HG03442 (cell line): ENCODE measurements around the gene SCNN1G.
A peak's percentile ranks its signal among the peaks of the same experiment; 100 is the strongest.

Experiments
- ATAC-seq: cut with Tn5 transposase; IDR thresholded peaks from one replicate; pipeline ENCODE4 v1.9.1; 2021; ENCODE audit warnings: mild to moderate bottlenecking, moderate library complexity; ENCODE audit not compliant: unreplicated experiment

SCNN1G gene

GRCh38 chr16:23149993-23150364 lies 32.6 kb upstream of the SCNN1G start:
- no peak for ATAC-seq

GRCh38 chr16:23152386-23153178 lies 30.0 kb upstream of the SCNN1G start:
- no peak for ATAC-seq

GRCh38 chr16:23155445-23156049 lies 27.0 kb upstream of the SCNN1G start:
- no peak for ATAC-seq

- ATAC-seq = no peak
Measured at GRCh38 chr16:23156110-23156509, 26.4 kb upstream of the SCNN1G start.

- ATAC-seq = no peak
Measured at GRCh38 chr16:23156946-23157460, 25.5 kb upstream of the SCNN1G start.

GRCh38 chr16:23158114-23158513 lies 24.4 kb upstream of the SCNN1G start:
- no peak for ATAC-seq

GRCh38 chr16:23160082-23160481 lies 22.5 kb upstream of the SCNN1G start:
- no peak for ATAC-seq

- ATAC-seq = no peak
Measured at GRCh38 chr16:23160574-23160973, 22.0 kb upstream of the SCNN1G start.

- no peak for ATAC-seq
Measured at GRCh38 chr16:23163921-23164320, 18.6 kb upstream of the SCNN1G start.

GRCh38 chr16:23164736-23165135 lies 17.8 kb upstream of the SCNN1G start:
- no peak for ATAC-seq

- ATAC-seq = no peak
Measured at GRCh38 chr16:23172583-23172982, 10.0 kb upstream of the SCNN1G start.

GRCh38 chr16:23172994-23173393 lies 9.6 kb upstream of the SCNN1G start:
- no peak for ATAC-seq

- ATAC-seq = no peak
Measured at GRCh38 chr16:23174622-23175021, 7.9 kb upstream of the SCNN1G start.

GRCh38 chr16:23175651-23176050 lies 6.9 kb upstream of the SCNN1G start:
- ATAC-seq = no peak

- ATAC-seq = no peak
Measured at GRCh38 chr16:23181506-23181905, 1.0 kb upstream of the SCNN1G start.

GRCh38 chr16:23182206-23182678 lies 303 bp upstream of the SCNN1G start:
- ATAC-seq = peak; percentile 93

GRCh38 chr16:23183543-23183862 lies 958 bp downstream of the SCNN1G start:
- no peak for ATAC-seq

- ATAC-seq = no peak
Measured at GRCh38 chr16:23185656-23186055, 3.1 kb downstream of the SCNN1G start.

GRCh38 chr16:23186171-23186570 lies 3.6 kb downstream of the SCNN1G start:
- ATAC-seq = no peak

- no peak for ATAC-seq
Measured at GRCh38 chr16:23187341-23187740, 4.8 kb downstream of the SCNN1G start.

- no peak for ATAC-seq
Measured at GRCh38 chr16:23188911-23189310, 6.4 kb downstream of the SCNN1G start.

- ATAC-seq = no peak
Measured at GRCh38 chr16:23194497-23195221, 12.1 kb downstream of the SCNN1G start.
